Hematopoietic multipotent progenitor cell treated with erythropoietin and hydrocortisone succinate and interleukin-3 and kit ligand, for 17 days (in vitro differentiated cells): ENCODE results near the gene F7.
"Not testable (repeated sequence)": the region's sequence is repeated elsewhere in the genome, so short reads cannot be mapped to it uniquely, and the experiment has no call there.

Source experiments
- DNase-seq: peaks from one replicate; pipeline ENCODE4 v3.0.0-alpha.2; 2015; ENCODE audit warnings: low spot score

Gene F7

DNA sequence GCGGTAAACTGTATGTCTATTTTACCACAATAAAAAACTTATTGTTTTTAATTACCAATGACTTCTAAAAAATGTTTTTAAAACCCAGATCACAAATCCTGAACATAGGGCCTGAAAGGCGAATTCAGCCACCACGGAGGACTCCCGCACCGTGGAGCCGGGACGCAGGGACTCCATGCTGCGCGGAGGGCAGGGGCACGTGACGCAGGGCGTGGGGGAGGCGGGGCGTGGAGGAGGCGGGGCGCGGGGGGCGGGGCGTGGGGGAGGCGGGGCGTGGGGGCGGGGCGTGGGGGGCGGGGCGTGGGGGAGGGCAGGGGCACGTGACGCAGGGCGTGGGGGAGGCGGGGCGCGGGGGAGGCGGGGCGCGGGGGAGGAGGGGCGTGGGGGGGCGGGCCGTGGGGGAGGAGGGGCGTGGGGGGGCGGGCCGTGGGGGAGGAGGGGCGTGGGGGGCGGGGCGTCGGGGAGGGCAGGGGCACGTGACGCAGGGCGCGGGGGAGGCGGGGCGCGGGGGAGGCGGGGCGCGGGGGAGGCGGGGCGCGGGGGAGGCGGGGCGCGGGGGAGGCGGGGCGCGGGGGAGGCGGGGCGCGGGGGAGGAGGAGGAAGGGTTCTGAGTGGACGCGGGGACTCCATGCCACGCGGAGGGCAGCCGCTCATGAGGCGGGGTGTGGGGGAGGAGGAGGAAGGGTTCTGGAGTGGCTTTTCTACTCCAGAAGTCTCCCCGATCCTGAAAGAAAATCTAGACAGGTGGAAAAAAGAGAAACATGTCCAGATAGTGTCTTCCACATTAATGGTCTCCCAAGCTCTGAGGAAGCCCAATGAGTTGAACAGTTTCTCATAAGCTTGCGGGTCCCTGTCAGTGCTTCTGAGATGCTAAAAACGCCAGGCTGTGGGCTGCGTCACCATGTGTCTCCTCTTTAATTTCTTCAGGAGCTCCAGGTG, 48.5 kb downstream of the F7 start:
- peak; percentile 89 for DNase-seq

DNA sequence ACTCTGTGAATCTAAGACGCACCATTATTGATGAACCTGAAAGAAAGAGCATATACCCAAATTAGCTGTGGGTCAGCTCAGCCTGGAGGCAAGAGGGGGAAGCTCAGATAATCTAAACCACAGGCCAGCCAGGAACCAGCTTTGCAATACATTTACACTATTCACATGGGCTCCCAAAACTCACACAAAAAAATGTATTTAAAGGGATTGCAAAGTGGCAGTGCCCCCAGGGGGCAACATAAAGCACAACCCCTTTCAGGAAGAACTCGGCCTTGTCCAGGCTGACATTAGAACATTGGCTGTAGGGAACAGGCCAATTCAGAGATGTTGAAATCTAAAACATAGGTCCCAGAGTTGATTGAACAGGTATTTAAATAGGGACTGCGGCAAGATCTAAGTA, 49.6 kb downstream of the F7 start:
- peak; percentile 15 for DNase-seq

DNA sequence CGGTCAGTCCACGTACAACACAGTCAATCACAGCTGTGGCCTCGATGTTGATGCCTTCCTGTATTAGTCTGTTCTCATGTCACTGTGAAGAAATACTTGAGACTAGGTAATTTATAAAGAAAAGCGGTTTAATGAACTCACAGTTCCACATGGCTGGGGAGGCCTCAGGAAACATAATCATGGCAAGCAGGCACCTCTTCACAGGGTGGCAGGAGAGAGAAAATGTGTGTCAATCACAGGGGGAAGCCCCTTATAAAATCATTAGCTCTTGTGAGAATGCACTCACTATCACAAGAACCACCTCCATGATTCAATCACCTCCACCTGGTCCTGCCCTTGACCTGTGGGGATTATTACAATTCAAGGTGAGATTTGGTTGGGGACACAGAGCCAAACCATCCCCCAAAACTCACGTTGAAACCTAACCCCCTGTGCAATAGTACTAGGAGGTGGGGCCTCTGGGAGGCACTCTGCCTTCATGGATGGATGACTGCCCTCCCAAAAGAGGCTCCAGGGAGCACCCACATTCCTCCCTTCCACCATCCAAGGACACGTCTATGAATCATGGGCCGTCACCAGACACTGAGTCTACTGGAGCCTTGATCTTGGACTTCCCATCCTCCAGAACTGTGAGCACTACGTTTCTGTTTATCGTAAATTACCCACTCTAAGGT, 50.5 kb downstream of the F7 start:
- DNase-seq: peak; percentile 19

DNA sequence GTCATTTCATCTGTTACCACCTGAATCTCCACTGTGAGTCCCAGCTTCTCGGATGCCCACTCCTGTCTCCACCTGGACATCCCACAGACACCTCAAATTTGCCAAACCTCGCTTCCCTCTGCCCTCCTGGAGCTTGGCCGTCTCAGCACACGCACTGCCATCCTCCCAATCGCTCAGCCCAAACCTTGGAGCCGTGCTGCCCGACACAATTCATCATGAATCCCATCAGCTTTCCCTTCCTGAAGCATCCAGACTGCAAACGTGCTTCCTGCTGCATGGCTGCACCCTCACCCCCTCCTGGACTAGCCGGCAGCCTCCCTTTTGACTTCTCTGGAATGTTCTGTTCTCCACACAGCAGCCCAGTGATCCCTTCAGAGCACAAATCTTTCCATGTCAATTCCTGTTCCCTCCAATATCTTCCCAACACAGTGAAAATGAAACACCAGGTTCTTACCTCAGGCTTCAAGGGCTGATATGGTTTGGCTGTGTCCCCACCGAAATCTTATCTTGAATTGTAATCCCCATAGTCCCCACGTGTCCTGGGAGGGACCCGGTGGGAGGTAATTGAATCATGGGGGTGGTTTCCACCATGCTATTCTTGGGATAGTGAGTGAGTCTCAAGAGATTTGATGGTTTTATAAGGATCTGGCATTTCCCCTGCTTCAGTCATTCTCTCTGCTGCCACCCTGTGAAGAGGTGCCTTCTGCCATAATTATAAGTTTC, 51.8 kb downstream of the F7 start:
- DNase-seq: no peak

DNA sequence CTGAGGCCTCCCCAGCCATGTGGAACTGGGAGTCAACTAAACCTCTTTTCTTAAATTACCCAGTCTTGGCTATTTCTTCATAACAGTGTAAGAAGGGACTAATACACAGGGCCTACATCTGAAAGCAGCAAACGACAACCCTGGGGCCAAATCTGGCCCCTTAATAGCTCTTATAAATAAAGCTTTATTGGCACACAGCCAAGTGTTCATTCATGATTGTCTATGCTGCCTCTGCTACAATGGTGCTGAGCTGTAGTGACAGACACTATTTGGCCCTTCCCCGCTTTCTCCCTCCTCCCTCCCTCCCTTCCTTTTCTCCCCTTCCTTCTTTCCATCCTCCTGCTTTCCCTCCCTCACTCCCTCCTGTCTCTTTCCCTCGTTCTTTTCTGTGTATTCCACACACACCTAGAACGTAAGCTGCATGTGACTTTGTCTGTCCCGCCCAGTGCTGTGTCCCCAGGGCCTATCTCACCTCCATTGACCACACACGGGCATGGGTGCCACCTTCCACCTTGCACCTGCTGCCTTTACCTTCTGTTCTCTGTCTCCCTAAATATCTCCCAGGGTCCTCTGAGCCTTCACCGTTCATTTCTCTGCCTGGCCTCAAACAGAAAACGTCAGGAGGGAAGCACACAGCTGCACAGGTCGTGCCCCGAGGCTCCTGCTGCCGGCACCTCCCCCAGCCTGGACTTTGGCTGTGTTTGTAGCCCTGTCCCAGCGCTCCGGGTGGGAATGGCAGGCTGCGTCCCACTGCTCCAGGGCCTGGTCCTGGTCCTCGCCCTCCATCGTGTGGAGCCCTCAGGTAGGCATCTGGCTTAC, 52.5 kb downstream of the F7 start, which contains the start of gene PROZ:
Gene PROZ, plus strand, starts transcription at position 720 of the 819 bp plus-strand sequence. Its CDS starts 13 bp downstream, at position 733.
- DNase-seq: no peak

DNA sequence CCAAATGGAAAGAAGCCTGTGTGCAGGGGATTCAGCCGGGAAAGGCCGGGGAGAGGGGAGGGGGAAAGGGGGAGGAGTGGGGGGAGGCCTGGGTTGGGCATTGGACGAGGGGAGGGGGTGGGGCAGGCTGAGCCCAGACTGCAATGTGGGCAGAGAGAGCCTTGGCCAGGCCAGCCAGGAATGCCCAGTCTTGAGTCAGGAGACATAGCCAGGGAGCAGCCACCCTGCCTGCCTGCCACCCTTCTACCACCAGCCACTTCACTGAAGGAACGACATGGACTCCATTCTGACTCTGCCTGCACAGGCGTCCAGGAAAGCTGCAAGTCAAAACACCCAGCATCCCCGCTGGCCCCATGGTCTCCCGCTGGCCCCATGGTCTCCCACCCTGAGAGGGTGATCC, 53.4 kb downstream of the F7 start:
- no peak for DNase-seq

DNA sequence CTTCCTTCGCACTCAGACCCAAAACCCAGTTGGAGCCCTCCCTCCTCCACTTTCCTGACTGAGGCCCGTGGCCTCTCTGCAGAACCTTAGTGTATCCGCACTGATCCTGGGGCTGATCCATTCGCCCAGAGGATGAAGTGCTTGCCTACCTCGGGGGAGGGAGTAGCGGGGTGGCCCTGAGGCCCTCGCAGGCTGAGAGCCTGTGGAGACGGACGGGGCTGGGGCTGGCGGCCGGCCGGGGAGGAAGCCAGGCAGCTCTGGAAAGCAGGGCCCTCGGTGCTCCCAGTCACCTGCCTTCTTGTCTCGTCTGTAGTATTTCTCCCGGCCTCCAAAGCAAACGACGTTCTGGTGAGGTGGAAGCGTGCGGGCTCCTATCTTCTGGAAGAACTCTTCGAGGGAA, 54.1 kb downstream of the F7 start:
- no peak for DNase-seq

DNA sequence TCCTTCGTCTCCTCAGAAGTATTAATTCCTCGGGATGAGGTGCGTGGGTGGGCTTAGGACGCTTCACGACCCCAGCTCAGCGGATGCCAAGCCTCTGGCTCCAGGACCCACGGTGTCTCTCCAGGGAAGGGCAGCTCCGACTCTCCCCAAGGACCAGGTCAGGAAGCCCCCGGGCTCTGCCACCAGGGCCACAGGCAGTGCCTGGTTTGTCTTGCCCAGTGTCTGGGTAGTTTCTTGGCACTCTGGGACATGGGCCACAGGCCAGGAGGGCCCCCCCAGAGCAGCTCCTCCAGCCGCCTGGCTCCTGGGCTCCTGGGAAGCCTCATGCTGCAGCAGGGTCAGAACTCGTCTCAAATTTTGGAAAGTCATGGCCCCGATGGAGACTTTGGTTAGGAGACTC, 55.4 kb downstream of the F7 start:
- no peak for DNase-seq

DNA sequence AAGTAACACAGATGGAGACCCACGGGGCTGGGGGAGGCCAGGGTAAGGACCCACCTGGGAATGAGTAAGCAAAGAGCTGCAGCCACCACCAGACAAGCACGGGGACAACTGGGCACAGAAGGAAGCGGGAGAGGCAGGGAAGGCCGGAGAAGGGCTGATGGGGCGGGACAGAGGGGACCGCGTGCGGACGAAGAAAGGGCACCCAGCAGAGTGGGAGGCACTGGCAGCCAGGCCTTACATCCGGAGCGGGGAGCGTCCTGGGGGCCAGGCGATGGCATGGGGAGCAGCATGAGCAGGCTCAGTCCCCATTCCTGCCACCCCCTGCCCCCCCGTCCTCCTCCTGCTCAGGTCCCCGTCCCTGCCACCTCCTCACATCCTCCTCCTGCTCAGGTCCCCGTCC, 55.8 kb downstream of the F7 start:
- DNase-seq: no peak

DNA sequence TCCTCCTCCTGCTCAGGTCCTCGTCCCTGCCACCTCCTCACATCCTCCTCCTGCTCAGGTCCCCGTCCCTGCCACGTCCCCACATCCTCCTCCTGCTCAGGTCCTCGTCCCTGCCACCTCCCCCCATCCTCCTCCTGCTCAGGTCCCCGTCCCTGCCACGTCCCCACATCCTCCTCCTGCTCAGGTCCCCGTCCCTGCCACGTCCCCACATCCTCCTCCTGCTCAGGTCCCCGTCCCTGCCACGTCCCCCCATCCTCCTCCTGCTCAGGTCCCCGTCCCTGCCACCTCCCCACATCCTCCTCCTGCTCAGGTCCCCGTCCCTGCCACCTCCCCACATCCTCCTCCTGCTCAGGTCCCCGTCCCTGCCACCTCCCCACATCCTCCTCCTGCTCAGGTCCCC, 56.4 kb downstream of the F7 start:
- not testable (repeated sequence) for DNase-seq

DNA sequence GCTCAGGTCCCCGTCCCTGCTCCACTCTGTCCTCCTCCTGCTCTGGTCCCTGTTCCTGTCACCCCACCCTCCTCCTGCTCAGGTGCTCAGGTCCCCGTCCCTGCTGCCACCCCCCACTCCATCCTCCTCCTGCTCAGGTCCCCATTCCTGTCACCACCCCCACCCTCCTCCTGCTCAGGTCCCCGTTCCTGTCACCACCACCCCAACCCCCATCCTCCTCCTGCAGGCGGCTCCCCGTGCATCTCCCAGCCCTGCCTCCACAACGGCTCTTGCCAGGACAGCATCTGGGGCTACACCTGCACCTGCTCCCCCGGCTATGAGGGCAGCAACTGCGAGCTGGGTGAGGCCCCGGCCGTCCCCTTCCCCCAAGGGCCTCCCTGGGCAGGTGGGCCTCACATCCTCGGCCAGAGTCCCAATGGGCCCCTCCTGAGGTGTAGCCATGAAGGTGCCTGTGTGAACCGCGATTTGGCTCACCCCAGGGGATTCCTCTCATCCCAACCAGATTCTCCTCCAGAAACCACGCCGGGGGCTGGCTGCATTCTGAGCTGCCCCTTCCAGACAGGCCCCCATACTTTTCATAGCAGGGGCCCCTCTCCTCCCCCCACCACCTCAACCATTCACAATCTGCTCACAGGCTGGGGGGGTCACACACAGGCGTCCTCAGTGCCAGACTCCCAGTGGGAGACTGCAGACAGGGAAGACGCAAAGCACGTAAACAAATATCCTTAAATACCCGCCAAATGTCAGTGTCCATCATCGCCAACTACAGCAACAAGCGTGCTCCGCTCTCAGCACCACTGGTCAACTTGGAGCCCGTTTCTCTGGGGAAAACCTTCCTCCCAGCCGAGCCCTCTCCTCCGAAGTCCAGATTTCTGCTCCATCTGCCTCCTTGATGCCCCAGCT, 57.4 kb downstream of the F7 start:
- no peak for DNase-seq

DNA sequence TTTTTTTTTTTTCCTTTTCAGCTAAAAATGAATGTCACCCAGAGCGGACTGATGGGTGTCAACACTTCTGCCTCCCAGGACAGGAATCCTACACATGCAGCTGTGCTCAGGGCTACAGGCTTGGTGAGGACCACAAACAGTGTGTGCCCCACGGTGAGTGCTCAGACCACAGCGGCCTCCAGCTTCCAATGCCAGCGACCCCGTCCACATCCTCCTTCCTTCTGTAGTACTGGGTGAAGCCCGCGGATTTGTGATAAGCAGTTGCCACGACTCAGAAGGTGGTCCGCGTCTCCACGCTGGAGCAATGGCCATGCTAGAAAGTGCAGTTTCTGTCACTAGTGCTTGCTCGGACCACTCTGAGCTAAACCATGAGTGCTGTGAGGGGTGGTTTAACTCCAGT, 58.9 kb downstream of the F7 start:
- DNase-seq: no peak

DNA sequence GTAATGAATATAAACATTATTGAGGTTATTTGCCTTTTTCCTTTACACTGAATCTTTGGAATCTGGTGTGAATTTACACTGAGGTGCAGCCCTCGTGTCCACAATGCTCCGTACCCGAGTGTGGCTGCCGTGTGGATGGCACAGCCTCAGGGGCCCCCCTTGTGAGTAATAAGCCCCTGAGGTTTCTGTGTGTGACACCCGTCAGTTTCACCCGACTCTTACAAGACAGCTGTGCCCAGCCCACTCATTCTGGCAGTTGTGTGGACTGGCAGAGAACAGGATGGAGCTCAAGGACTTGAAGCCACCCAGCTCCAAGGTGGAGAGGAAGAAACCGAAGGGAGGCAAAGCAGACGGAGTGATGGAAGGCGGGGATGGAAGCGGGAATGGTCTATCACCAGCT, 60.7 kb downstream of the F7 start:
- DNase-seq: no peak

DNA sequence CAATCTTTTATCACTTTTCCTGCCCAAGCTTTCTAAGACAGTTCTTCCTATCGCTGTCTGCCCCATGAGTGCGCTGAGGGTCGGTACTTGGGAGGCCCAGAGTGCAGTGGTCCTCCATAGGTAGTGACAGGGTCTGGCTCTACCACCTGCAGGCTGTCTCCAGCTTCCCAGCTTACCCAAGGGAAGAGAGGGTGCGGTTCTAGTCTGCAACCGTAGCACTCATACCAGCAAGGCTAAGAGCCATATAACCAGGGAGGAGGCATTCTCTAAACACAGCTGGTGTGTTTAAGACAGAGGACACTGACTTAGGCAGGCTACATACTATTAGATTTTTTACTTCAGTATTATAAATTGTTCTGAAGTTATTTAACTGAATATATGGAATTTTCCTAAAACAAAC, 61.1 kb downstream of the F7 start:
- DNase-seq: no peak

DNA sequence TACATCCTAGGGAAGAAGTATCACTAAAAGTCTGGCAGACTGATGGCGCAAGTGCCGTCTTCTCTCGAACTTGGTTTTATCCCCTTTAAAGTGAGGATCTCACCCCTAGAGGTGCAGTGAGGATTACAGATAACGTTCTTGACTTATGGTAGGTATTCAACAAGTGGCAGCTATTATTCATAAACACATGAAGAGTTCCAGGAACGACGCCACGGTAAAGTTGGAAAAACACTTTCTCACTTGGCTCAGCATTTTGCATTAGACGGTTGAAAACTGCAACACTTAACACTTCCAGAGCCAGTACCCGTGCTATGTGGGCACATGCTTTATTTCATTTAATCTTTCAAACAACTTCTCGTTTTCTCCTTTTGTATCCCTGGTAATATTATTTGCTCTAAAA, 61.6 kb downstream of the F7 start:
- no peak for DNase-seq

DNA sequence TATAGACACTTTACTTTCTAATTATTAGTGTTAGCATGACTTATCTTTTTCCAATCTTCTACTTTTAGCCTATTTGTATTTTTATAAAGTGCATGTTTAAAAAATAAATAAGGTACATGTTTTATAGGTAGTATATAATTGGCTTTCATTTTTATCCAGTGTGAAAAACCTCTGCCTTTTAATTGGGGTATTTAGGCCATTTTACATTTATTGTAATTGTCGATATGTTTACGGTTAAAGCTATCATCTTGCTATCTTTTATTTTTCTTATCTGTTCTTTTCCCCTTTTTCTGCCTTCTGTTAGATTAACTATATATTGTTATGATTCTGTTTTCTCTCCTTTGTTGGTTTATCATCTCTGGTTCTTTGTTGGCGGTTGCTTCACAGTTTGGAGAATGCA, 62.0 kb downstream of the F7 start:
- DNase-seq: no peak

DNA sequence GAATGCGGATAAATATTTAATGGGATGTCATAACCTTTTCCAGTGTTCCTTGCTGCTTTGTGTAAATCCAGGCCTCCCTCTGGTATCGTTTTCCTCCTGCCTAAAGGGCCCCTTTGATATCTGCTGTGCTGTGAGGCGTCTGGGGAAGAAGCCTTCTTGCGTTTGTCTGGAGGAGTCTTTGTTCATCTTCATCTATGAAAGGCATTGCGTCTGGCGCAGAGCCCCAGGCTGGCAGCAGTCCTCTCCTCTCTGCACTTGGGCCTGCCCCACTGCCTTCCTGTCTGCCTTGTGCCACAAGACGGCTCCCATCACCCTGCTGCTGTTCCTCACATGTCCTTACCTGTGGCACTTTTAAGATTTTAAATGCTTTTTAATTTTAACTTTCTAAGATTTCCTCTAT, 62.6 kb downstream of the F7 start:
- DNase-seq: no peak

DNA sequence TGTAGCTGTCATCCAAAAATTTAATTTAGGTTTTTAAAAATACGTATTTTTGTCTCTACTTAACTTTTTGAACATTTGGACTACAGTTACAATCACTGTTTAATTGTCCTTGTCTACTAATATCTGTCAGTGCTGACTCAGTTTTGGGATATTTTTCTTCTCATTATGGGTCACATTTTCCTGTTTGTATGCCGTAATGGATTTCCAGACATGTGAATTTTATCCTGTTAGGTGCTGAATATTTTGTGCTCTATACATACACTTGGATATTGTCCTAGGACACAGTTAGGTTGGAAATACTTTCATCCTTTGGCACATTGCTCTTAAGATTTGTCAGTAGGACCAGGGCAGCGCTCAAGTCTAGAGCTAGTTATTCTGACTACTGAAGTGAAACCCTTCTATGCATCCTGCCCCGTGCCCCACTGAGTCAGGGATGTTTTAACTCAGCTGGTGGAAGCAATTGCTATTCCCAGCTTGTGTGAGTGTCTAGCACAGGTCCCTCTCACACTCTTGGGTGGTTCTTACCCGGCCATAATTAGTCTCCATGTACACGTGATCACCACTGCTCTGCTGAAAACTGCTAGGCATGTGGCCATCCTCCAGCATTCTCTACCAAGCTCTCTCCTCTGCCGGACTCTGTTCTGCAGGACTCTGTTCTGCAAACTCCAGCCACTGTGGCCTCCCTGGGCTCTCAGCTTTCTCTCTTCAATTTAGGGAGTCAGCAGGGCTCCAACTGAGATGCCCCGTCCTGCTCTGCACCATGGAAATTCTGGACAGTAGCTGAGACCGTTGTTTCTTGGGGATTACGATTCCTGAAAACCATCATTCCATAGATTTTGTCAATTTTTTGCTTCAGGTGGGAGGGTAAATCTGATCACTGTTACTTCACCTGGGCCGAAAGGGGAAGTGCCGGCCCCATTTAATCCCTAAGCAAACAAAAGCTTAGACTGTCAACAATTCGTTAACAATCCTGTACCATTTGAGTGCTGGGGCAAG, 64.0 kb downstream of the F7 start:
- DNase-seq: no peak
